Fibroblast of lung (primary cell): ENCODE data around the gene TBCC. TPM values are rescaled to one million over a fixed set of nuclear protein-coding genes. Genes with fewer than 3 reads are reported as not detected.
A peak's percentile ranks its signal among the peaks of the same experiment; 100 is the strongest.

ENCODE experiments used
- DNase-seq, 2 donors: peaks; one replicate each; pipeline versions ENCODE4 v3.0.0 to v3.0.0-alpha.2; 2010; ENCODE audit warnings: low read depth in 2 of 2
- H2AFZ ChIP-seq: 2 replicates; pipeline ENCODE4 v1.5.1; 2012; ENCODE audit warnings: low read length, control low read depth, inconsistent platforms
- H3K27ac ChIP-seq: 2 replicates; pipeline ENCODE4 v1.5.1; 2011; ENCODE audit warnings: low read length, control low read depth; ENCODE audit not compliant: insufficient read depth
- H3K27me3 ChIP-seq: 2 replicates; pipeline ENCODE4 v1.5.1; 2011; ENCODE audit warnings: mild to moderate bottlenecking, low read length; ENCODE audit not compliant: control insufficient read depth, insufficient read depth
- H3K36me3 ChIP-seq: 2 replicates; pipeline ENCODE4 v1.5.1; 2011; ENCODE audit warnings: low read length; ENCODE audit not compliant: control insufficient read depth, insufficient read depth
- H3K4me1 ChIP-seq: 2 replicates; pipeline ENCODE4 v1.5.1; 2011; ENCODE audit warnings: low read length; ENCODE audit not compliant: control insufficient read depth, insufficient read depth; ENCODE audit errors: extremely low read depth
- H3K4me2 ChIP-seq: 2 replicates; pipeline ENCODE4 v1.5.1; 2011; ENCODE audit warnings: low read length, control low read depth; ENCODE audit not compliant: insufficient read depth; ENCODE audit errors: extremely low read depth
- H3K4me3 ChIP-seq, 4 experiments: fragments of 200-600 bp in 1 of 4; sonication (generic) in 1 of 4; replicated peaks in 1 of 4; 2 replicates each; pipeline ENCODE4 v1.5.1; 2011 to 2016; ENCODE audit warnings: low read length in 4 of 4, low read depth in 3 of 4, mild to moderate bottlenecking in 3 of 4, control low read depth in 2 of 4, inconsistent platforms in 1 of 4, mixed read lengths in 1 of 4; ENCODE audit not compliant: insufficient read depth in 1 of 4; ENCODE audit errors: control extremely low read depth in 1 of 4
- H3K79me2 ChIP-seq: 2 replicates; pipeline ENCODE4 v1.5.1; 2012; ENCODE audit warnings: mild to moderate bottlenecking, low read length, inconsistent platforms; ENCODE audit not compliant: control insufficient read depth, insufficient read depth
- H3K9ac ChIP-seq: 2 replicates; pipeline ENCODE4 v1.5.1; 2011; ENCODE audit warnings: mild to moderate bottlenecking, low read length, control low read depth; ENCODE audit not compliant: insufficient read depth
- H3K9me3 ChIP-seq: 2 replicates; pipeline ENCODE4 v1.5.1; 2012; ENCODE audit warnings: low read depth, low read length; ENCODE audit not compliant: control insufficient read depth, insufficient read depth
- H4K20me1 ChIP-seq: 2 replicates; pipeline ENCODE4 v1.5.1; 2011; ENCODE audit warnings: low read length; ENCODE audit not compliant: control insufficient read depth, insufficient read depth; ENCODE audit errors: extremely low read depth
- EZH2 ChIP-seq: IDR thresholded peaks from 2 replicates; pipeline ENCODE4 v1.5.1; 2012; ENCODE audit warnings: low read length, control low read depth, mild to moderate bottlenecking; ENCODE audit errors: missing control alignments
- polyA plus RNA-seq, 2 donors: library from polyadenylated mRNA; depleted of rRNA in 1 of 2; stranded (reverse) in 1 of 2; unstranded in 1 of 2; fragments of >200 nt; gene quantifications; 2 replicates each; pipeline ENCODE4 v1.2.1, GENCODE V29; 2011 to 2012; ENCODE audit warnings: missing spikeins in 1 of 2
- total RNA-seq: library from RNA; depleted of rRNA; stranded (reverse); fragments of >200 nt; gene quantifications from 2 replicates; pipeline ENCODE4 v1.2.1, GENCODE V29; 2014
- TF ChIP-seq, protein P1 (sequence below), 2 donors: IDR thresholded peaks in 1 of 2; conservative IDR thresholded peaks in 1 of 2; 1 replicate in 1 of 2; 2 replicates in 1 of 2; pipeline ENCODE4 v1.5.1; 2011 to 2012; ENCODE audit warnings: low read length in 2 of 2, control low read depth in 1 of 2, inconsistent platforms in 1 of 2, low read depth in 1 of 2, mild to moderate bottlenecking in 1 of 2

The TBCC gene
- total and polyA plus RNA-seq, 2 donors (not counting 1 experiment from before 2014, with no cell fraction given), result 18.2 to 50.0 TPM

- H3K4me1 ChIP-seq, result peaks cover 3% of the 10 kb centered on the region
- no peaks in the 10 kb centered on the region for H3K9me3 ChIP-seq
- no peak within 1 kb of the TSS for H3K27ac ChIP-seq
- H4K20me1 ChIP-seq, result no peaks in the 10 kb centered on the region
- H3K79me2 ChIP-seq, result no peaks in the 10 kb centered on the region
- H3K4me3 ChIP-seq, result no peak within 1 kb of the TSS
- TF ChIP-seq, protein P1, sequence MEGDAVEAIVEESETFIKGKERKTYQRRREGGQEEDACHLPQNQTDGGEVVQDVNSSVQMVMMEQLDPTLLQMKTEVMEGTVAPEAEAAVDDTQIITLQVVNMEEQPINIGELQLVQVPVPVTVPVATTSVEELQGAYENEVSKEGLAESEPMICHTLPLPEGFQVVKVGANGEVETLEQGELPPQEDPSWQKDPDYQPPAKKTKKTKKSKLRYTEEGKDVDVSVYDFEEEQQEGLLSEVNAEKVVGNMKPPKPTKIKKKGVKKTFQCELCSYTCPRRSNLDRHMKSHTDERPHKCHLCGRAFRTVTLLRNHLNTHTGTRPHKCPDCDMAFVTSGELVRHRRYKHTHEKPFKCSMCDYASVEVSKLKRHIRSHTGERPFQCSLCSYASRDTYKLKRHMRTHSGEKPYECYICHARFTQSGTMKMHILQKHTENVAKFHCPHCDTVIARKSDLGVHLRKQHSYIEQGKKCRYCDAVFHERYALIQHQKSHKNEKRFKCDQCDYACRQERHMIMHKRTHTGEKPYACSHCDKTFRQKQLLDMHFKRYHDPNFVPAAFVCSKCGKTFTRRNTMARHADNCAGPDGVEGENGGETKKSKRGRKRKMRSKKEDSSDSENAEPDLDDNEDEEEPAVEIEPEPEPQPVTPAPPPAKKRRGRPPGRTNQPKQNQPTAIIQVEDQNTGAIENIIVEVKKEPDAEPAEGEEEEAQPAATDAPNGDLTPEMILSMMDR (conservative IDR thresholded peaks at IDR 0.05 in 1 of 2, IDR thresholded peaks at IDR 0.05 in 1 of 2; ENCODE audit: low read depth in 1 of 2, low read length in 2 of 2), result no peak
- no peak for TF ChIP-seq EZH2
- H3K9ac ChIP-seq, result no peak within 1 kb of the TSS
- H3K4me2 ChIP-seq, result no peak within 1 kb of the TSS
- H3K36me3 ChIP-seq, result no peaks in the 10 kb centered on the region
- no peaks in the 10 kb centered on the region for H3K27me3 ChIP-seq
- no peak for DNase-seq
- H2AFZ ChIP-seq, result no peak within 1 kb of the TSS
These were observed 23.4 kb downstream of the TBCC start, which contains the start of gene PRPH2 for GRCh38 chr6:42722497-42722896. TSS of gene PRPH2 (minus strand) at chr6:42722597. CDS start at chr6:42722334, 263 bp downstream.

DNA sequence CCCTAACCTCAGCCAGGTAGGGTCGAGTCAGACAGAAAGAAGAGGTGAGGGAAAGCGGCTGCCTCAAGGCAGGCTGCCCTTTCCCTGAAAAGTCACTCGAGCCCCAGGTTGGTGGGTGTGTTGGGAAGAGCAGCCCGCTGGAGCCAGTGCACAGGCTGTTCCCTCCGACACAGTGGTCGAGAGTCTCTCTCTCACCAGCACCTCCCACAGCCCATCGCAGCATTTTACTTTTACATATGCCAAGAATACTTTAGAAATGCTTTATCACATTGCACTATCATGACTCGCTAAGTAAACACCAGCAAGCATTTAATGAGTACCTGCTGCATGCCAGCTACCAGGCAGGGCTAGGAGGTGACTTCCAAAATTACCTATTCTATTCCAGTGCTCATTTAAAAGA lies 25.2 kb downstream of the TBCC start:
- no peak for TF ChIP-seq EZH2
- TF ChIP-seq, protein P1 (conservative IDR thresholded peaks at IDR 0.05 in 1 of 2, IDR thresholded peaks at IDR 0.05 in 1 of 2; ENCODE audit: low read depth in 1 of 2, low read length in 2 of 2), result no peak
- Histone ChIP-seq H3K27ac (no peak overlapping the region), H3K9me3 (no peaks in the 10 kb centered on the region), H3K36me3 (no peaks in the 10 kb centered on the region), H3K4me3 (no peak overlapping the region), H3K4me1 (no peaks in the 10 kb centered on the region), H3K9ac (no peak overlapping the region), H3K4me2 (no peak overlapping the region), H3K27me3 (no peaks in the 10 kb centered on the region), H3K79me2 (no peaks in the 10 kb centered on the region), H2AFZ (no peak overlapping the region), H4K20me1 (no peaks in the 10 kb centered on the region)
- DNase-seq, result peak in 1 of 2 donors; percentile 69

DNA sequence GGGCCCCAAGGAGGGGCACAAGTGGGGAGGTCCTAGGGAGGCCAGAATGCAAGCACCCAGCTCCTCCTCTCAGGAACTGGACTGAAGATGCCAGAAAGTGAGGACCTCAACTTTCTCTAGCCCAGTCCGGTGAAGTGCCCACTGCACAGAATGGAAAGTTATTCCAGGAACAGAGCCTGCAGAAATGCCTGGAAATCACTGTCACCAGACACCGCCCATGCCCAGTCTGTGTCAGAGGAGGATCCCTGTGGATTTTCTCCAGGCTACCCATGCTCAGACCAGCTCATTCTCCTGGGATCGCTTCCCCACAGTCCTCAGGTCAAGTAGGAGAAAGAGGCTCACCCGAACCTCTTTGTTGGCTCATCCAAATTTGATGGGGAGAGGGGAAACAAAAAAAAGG lies 30.0 kb downstream of the TBCC start:
- H3K9me3 ChIP-seq, result no peaks in the 10 kb centered on the region
- H3K79me2 ChIP-seq, result no peaks in the 10 kb centered on the region
- no peaks in the 10 kb centered on the region for H3K27me3 ChIP-seq
- no peak overlapping the region for H3K27ac ChIP-seq
- no peak overlapping the region for H3K4me3 ChIP-seq
- no peak overlapping the region for H2AFZ ChIP-seq
- no peak overlapping the region for H3K9ac ChIP-seq
- H4K20me1 ChIP-seq, result no peaks in the 10 kb centered on the region
- no peak for DNase-seq
- H3K4me1 ChIP-seq, result no peaks in the 10 kb centered on the region
- no peak overlapping the region for H3K4me2 ChIP-seq
- TF ChIP-seq, protein P1 (conservative IDR thresholded peaks at IDR 0.05 in 1 of 2, IDR thresholded peaks at IDR 0.05 in 1 of 2; ENCODE audit: low read depth in 1 of 2, low read length in 2 of 2), result no peak
- no peak for TF ChIP-seq EZH2
- H3K36me3 ChIP-seq, result no peaks in the 10 kb centered on the region
